ENCODE measurements around the gene SQSTM1. TPM values are rescaled to one million over a fixed set of nuclear protein-coding genes. Genes with fewer than 3 reads are reported as not detected.

SQSTM1 gene
- total RNA-seq, 2 experiments from 2014 or later, result 105 to 123 TPM

- Mint-ChIP-seq H3K4me3 (no peak overlapping the region), H3K27ac (no peak overlapping the region), H3K36me3 (ENCODE audit: low read depth) (peaks cover 26% of the 10 kb centered on the region), H3K27me3 (no peaks in the 10 kb centered on the region), H3K4me1 (ENCODE audit: low read depth) (no peaks in the 10 kb centered on the region), H3K9me3 (no peaks in the 10 kb centered on the region)
- DNase-seq, result no peak
- ChIA-PET POLR2A (no interaction called here), CTCF (interaction anchor here (0.7 to 4.0 kb wide), 2 partner anchors 13 to 25 kb away, joined by 3 to 24 read pairs; no protein-coding TSS in a partner anchor)
- ATAC-seq, result no peak
- intact Hi-C loops (cut with micrococcal nuclease), result no loop called here
- TF ChIP-seq, protein P1, sequence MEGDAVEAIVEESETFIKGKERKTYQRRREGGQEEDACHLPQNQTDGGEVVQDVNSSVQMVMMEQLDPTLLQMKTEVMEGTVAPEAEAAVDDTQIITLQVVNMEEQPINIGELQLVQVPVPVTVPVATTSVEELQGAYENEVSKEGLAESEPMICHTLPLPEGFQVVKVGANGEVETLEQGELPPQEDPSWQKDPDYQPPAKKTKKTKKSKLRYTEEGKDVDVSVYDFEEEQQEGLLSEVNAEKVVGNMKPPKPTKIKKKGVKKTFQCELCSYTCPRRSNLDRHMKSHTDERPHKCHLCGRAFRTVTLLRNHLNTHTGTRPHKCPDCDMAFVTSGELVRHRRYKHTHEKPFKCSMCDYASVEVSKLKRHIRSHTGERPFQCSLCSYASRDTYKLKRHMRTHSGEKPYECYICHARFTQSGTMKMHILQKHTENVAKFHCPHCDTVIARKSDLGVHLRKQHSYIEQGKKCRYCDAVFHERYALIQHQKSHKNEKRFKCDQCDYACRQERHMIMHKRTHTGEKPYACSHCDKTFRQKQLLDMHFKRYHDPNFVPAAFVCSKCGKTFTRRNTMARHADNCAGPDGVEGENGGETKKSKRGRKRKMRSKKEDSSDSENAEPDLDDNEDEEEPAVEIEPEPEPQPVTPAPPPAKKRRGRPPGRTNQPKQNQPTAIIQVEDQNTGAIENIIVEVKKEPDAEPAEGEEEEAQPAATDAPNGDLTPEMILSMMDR (IDR thresholded peaks at IDR 0.05), result no peak
Observed at GRCh38 chr5:179776411-179776938, 44.2 kb upstream of the SQSTM1 start.

GRCh38 chr5:179777456-179777855, 43.2 kb upstream of the SQSTM1 start:
- intact Hi-C loops (cut with micrococcal nuclease), result no loop called here
- Mint-ChIP-seq H3K36me3 (ENCODE audit: low read depth) (peaks cover 24% of the 10 kb centered on the region), H3K4me3 (no peak overlapping the region), H3K27ac (no peak overlapping the region), H3K4me1 (ENCODE audit: low read depth) (no peaks in the 10 kb centered on the region), H3K27me3 (no peaks in the 10 kb centered on the region), H3K9me3 (no peaks in the 10 kb centered on the region)
- ATAC-seq, result no peak
- POLR2A ChIA-PET, result no interaction called here
- CTCF ChIA-PET, result interaction anchor here (1.5 to 4.0 kb wide), 2 partner anchors 14 to 17 kb away, joined by 4 to 24 read pairs; partner anchors contain the start of gene LTC4S
- no peak for DNase-seq
- TF ChIP-seq, protein P1 (IDR thresholded peaks at IDR 0.05), result no peak

- ChIA-PET POLR2A (no interaction called here), CTCF (interaction anchor here (1.5 to 4.0 kb wide), 2 partner anchors 15 to 16 kb away, joined by 4 to 24 read pairs; partner anchors contain the start of gene LTC4S)
- peaks cover 24% of the 10 kb centered on the region for H3K36me3 Mint-ChIP-seq (ENCODE audit: low read depth)
- no peak for ATAC-seq
- no peaks in the 10 kb centered on the region for H3K4me1 Mint-ChIP-seq (ENCODE audit: low read depth)
- intact Hi-C loops (cut with micrococcal nuclease), result no loop called here
- peak overlapping the region; percentile 58 for H3K27ac Mint-ChIP-seq
- no peaks in the 10 kb centered on the region for H3K27me3 Mint-ChIP-seq
- DNase-seq, result no peak
- H3K4me3 Mint-ChIP-seq, result no peak overlapping the region
- no peaks in the 10 kb centered on the region for H3K9me3 Mint-ChIP-seq
- TF ChIP-seq, protein P1 (IDR thresholded peaks at IDR 0.05), result no peak
Observed at GRCh38 chr5:179777909-179778308, 42.8 kb upstream of the SQSTM1 start.

- Mint-ChIP-seq H3K36me3 (ENCODE audit: low read depth) (peaks cover 17% of the 10 kb centered on the region), H3K4me1 (ENCODE audit: low read depth) (no peaks in the 10 kb centered on the region), H3K9me3 (no peaks in the 10 kb centered on the region), H3K27ac (no peak overlapping the region), H3K27me3 (no peaks in the 10 kb centered on the region), H3K4me3 (no peak overlapping the region)
- intact Hi-C loops (cut with micrococcal nuclease), result no loop called here
- POLR2A ChIA-PET, result no interaction called here
- TF ChIP-seq, protein P1 (IDR thresholded peaks at IDR 0.05), result no peak
- ATAC-seq (no peak), DNase-seq (no peak)
- CTCF ChIA-PET, result interaction anchor here (4.0 kb wide), 1 partner anchor 16 kb away, joined by 24 read pairs; no protein-coding TSS in a partner anchor
Observed at GRCh38 chr5:179778591-179778990, 42.1 kb upstream of the SQSTM1 start.

GRCh38 chr5:179779826-179780225, 40.9 kb upstream of the SQSTM1 start:
- Mint-ChIP-seq H3K27ac (no peak overlapping the region), H3K27me3 (no peaks in the 10 kb centered on the region), H3K4me3 (no peak overlapping the region), H3K9me3 (no peaks in the 10 kb centered on the region), H3K4me1 (ENCODE audit: low read depth) (no peaks in the 10 kb centered on the region), H3K36me3 (ENCODE audit: low read depth) (peaks cover 13% of the 10 kb centered on the region)
- intact Hi-C loops (cut with micrococcal nuclease), result no loop called here
- POLR2A ChIA-PET, result interaction anchor here (0.6 kb wide), 1 partner anchor 78 kb away, joined by 3 read pairs; no protein-coding TSS in a partner anchor
- ATAC-seq, result no peak
- CTCF ChIA-PET, result interaction anchor here (1.5 to 5.6 kb wide), 2 partner anchors 17 to 22 kb away, joined by 3 to 28 read pairs; no protein-coding TSS in a partner anchor
- no peak for DNase-seq
- TF ChIP-seq, protein P1 (IDR thresholded peaks at IDR 0.05), result no peak

Measured in activated CD8-positive, alpha-beta T cell treated with anti-CD3 and anti-CD28 coated beads for 36 hours (primary cell).